GM19395 (cell line): ENCODE results near the gene PKN1.

Source experiments
- ATAC-seq: cut with Tn5 transposase; IDR thresholded peaks from one replicate; pipeline ENCODE4 v1.9.1; 2021; ENCODE audit warnings: mild to moderate bottlenecking, moderate library complexity; ENCODE audit not compliant: unreplicated experiment

Gene PKN1

GRCh38 chr19:14406645-14407401, 26.3 kb upstream of the PKN1 start:
- no peak for ATAC-seq

GRCh38 chr19:14407605-14408484, 25.3 kb upstream of the PKN1 start:
- ATAC-seq: no peak

GRCh38 chr19:14408491-14409145, 24.5 kb upstream of the PKN1 start:
- ATAC-seq: no peak

GRCh38 chr19:14409146-14410023, 23.7 kb upstream of the PKN1 start:
- no peak for ATAC-seq

GRCh38 chr19:14410091-14411051, 22.7 kb upstream of the PKN1 start:
- ATAC-seq: no peak

GRCh38 chr19:14411161-14411937, 21.8 kb upstream of the PKN1 start:
- ATAC-seq: no peak

GRCh38 chr19:14411938-14412245, 21.2 kb upstream of the PKN1 start:
- no peak for ATAC-seq

- no peak for ATAC-seq
These were observed 20.6 kb upstream of the PKN1 start for GRCh38 chr19:14412324-14412995.

GRCh38 chr19:14412996-14413692, 20.0 kb upstream of the PKN1 start:
- no peak for ATAC-seq

DNA sequence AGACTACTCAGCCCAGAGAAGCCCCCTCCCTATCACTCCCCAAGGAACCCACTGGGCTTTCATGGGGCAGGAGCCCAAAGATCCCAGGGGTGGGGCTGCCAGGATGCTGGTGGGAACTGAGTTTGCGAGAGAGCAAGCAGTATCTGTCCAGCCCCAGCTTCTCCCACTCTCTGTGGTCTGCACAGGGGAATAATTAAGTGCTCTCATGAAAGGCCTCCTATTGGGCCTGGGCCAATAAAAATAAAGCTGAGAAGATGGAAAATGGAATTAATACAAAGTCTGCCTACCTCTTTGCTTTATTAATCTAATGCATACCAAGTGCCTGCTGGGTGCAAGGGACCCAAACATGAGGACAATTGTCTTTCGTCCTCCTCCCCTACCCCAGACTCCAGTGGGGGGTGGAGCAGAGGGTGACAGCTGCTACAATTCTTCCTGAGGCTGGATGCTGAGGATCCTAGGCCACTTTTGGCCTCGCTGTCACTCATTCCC, 19.4 kb upstream of the PKN1 start:
- no peak for ATAC-seq

DNA sequence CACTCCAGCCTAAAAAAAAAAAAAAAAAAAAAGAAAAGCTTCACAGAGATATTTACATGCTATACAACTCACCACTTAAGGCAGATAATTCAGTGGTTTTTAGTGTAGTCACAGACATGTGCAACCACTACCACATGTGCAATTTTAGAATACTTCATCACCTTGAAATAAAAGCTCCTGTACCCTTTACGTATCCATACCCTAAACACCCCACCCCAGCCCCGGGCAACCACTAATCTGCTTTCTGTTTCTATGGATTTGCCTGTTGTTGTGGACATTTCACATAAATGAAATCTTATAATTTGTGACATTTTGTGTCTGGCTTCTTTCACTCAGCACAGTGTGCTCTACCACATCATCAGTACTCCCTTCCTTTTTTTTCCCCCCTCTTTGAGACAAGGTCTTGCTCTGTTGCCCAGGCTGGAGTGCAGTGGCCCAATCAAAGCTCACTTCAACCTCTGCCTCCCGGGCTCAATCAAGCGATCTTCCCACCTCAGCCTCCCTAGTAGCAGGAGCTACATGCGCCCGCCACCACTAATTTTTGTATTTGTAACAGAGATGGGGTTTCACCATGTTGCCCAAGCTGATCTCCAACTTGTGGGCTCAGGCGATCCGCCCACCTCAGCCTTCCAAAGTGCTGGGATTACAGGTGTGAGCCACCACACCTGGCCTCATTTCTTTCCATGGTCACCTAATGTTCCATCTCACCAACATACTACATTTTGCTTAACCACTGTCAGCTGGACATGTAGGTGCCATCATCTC, 18.0 kb upstream of the PKN1 start:
- no peak for ATAC-seq

GRCh38 chr19:14416817-14417231, 16.3 kb upstream of the PKN1 start:
- no peak for ATAC-seq

DNA sequence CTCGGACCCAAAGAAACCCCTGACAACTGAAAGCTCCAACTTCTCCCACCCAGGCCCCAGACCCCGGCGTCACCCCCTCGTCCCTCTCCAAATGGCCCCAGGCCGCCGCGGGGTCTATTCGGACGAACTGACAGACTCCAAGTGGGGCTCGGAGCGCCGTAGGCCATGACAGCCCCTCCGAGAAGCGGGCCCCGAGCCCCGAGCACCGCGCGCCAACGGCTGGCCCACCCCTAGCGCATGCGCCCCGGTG, 14.3 kb upstream of the PKN1 start:
- ATAC-seq: peak; percentile 24

- ATAC-seq: peak; percentile 87
These were observed 13.8 kb upstream of the PKN1 start, which contains the start of gene DDX39A for GRCh38 chr19:14419106-14419813. Gene DDX39A (minus strand): TSS chr19:14419341. CDS start chr19:14413220, 6,121 bp downstream.

DNA sequence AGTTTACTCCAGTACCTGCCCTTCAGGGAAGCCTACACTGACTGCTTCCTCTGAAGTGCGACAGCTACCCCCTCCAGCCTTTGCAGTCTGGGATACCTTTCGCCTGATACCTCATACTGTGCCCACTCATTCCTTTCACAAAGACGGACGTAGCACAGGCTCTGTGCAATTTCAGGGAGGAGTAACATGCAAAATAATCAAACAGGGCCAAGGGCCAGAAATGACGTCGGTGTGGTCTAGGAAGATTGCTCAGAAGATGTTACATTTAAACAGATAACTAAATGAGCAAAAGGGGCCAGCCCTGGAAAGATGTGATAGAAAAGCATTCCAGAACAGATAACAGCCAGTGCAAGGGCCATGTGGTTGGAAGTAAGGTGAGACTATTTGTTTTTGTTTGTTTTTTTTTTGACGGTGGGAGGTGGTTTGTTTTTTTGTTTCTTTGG, 7.4 kb upstream of the PKN1 start:
- no peak for ATAC-seq

DNA sequence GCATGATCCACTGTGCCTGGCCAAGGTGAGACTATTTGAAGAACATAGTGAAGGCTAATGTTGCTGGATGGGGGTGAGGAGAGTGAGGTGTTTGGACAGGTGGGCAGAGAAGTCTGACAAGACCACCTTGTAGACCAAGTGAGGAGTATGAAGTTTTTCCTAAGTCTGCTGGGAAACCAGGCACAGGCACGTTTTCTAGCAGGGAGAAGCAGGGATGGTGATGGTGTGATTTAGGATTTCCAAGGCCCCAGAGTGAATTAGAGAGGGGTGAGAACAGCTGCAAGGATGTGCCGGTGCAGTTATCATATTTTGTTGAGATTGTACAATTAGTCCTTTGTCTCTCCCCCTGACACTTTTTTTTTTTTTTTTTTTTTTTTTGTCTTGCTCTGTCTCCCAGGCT, 5.6 kb upstream of the PKN1 start:
- ATAC-seq: no peak
